Prostate gland (tissue), 2 donors: ENCODE results near the gene DOK3.

Experiments used
- POLR2A ChIP-seq: fragments of 450-650 bp; IDR thresholded peaks from one replicate; pipeline ENCODE4 v1.6.1; 2016; ENCODE audit warnings: antibody characterized with exemption, mild to moderate bottlenecking
- POLR2AphosphoS5 ChIP-seq: sonication (generic); formaldehyde crosslinking; IDR thresholded peaks from one replicate; pipeline ENCODE4 v1.6.1; 2017; ENCODE audit warnings: antibody characterized with exemption
- TF ChIP-seq, protein P1 (sequence below), 4 experiments: fragments of 200-600 bp in 2 of 4; fragments of 450-650 bp in 2 of 4; sonication (generic) in 2 of 4; IDR thresholded peaks; 1 replicate in 3 of 4; 2 replicates in 1 of 4; pipeline ENCODE4 v1.5.1; 2016 to 2019; ENCODE audit warnings: antibody characterized with exemption in 4 of 4, mild to moderate bottlenecking in 2 of 4, moderate library complexity in 2 of 4

DNA sequence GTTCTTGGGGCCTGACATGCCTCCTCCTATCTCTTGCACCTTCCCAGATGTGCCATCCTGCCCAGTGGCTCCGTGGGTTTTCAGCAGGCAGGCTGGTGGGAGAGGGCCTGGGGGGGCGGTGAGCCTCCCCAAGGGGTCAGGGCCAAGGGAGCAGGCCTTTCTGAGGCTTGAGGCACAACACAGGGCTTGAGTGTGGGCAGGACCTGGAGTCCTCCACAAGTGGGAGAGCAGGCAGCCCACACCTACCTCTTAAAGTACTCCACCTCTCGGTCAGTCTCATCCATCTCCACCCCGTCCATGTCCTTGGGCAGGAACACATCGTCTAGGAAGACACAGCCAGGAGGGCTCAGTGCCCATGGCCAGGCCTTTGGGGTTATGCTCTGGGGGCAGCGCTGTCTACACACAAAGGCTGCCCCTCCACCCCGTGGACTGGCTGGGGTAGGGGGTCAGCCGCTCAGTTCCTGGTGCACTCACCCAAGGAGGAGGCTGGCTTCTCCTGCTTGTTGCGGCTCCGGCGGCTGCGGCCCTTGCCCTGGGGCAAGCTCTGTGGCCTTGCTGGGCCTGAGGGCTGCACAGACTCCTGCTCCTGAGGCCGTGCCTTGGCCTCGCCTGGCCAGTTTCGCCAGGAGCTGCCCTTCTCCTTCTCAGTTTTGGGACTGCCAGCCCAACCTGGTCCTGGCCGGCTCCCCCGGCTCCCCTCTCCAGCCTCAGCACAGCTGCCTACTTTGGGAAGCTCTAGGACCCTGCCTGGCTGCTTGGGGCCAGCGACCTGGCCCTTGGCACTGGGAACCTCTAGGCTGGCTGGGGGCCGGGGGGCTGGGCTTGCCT is 14.3 kb upstream of the DOK3 start:
- TF ChIP-seq, protein P1, sequence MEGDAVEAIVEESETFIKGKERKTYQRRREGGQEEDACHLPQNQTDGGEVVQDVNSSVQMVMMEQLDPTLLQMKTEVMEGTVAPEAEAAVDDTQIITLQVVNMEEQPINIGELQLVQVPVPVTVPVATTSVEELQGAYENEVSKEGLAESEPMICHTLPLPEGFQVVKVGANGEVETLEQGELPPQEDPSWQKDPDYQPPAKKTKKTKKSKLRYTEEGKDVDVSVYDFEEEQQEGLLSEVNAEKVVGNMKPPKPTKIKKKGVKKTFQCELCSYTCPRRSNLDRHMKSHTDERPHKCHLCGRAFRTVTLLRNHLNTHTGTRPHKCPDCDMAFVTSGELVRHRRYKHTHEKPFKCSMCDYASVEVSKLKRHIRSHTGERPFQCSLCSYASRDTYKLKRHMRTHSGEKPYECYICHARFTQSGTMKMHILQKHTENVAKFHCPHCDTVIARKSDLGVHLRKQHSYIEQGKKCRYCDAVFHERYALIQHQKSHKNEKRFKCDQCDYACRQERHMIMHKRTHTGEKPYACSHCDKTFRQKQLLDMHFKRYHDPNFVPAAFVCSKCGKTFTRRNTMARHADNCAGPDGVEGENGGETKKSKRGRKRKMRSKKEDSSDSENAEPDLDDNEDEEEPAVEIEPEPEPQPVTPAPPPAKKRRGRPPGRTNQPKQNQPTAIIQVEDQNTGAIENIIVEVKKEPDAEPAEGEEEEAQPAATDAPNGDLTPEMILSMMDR (IDR thresholded peaks at IDR 0.05) = no peak
- TF ChIP-seq POLR2AphosphoS5 = no peak
- TF ChIP-seq POLR2A = no peak
